Stimulated activated CD4-positive, alpha-beta T cell treated with anti-CD3 and anti-CD28 coated beads, Interleukin-15, amount 100 ng/mL, for 48 hours (primary cell): ENCODE data around the gene RAPGEFL1.
"Not testable (repeated sequence)": the region's sequence is repeated elsewhere in the genome, so short reads cannot be mapped to it uniquely, and the experiment has no call there.

Experiments
- DNase-seq, 2 donors: peaks; one replicate each; pipeline ENCODE4 v3.0.0-alpha.2; 2020; ENCODE audit warnings: low read depth in 2 of 2

Gene RAPGEFL1

DNA sequence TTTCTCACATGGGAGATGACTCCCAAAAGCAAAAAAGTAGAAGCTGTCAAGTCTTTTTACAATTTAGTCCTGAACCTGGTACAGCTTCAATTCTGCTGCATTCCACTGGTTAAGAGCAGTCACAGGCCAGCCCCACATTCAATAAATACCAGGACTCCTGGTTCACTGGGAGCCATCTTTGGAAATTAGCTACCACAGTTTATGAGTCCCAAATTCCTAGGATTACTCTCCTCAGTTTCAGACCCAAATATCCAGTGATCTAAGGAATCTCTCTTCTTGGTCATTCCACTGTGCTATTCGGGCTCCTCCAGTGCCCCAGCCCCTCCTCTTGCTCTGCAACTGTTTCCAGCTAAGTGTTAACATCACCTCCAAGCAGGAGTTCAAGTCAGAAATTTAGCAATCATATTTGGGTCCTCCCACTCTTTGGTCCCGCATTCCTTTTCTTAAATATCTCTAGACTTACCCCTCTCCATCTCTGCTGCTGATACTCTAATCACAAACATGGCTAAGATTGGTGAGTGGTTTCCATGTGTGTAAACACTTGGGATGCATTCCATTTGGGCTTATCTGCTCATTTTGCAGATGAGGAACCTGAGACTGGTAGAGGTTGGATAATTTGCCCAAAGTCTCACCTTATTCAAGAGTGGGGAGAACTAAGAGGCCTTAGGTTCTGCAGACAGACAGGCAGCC is 32.3 kb downstream of the RAPGEFL1 start:
- no peak for DNase-seq

DNA sequence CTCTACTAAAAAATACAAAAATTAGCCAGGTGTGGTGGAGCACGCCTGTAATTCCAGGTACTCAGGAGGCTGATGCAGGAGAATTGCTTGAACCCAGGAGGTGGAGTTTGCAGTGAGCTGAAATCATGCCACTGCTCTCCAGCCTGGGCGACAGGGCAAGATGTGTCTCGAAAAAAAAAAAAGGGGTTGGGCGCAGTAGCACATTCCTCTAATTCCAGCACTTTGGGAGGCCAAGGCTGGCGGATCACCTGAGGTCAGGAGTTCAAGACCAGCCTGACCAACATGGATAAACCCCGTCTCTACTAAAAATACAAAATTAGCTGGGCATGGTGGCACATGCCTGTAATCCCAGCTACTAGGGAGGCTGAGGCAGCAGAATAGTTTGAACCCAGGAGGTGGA is 36.6 kb downstream of the RAPGEFL1 start:
- not testable (repeated sequence) for DNase-seq

DNA sequence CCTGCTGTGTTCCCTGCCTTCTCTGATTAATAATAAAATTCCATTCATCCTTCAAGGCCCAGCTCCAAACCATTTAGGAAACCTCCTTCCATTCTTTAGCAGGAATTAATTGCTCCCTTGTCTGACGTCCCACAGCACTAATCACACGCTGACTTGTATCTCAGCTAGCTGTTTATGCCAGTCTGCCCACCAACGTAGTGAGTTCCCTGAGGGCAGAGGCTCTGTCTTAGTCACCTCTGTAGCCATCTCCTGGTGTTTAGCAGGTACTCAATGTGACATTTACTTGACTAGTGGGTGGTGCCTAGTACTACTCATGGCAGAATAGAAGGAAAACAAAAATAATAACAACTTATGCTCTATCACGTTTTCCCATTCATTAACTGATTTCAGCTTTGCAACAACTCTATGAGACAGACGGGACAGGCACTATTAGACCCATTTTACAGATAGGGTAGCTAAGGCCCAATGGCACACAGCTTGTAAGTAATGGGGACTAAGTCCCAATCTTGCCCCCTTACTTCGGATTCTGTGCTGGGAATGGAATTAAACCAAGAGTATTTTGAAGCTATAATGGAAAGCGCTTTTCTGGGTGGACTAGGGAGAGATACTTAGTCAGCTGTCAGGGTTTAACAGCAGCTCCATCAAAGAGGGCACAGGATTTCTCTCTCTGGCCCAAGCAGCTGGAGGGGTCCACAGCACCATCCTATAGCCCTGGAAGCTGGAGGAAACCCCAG is 40.9 kb downstream of the RAPGEFL1 start:
- no peak for DNase-seq

DNA sequence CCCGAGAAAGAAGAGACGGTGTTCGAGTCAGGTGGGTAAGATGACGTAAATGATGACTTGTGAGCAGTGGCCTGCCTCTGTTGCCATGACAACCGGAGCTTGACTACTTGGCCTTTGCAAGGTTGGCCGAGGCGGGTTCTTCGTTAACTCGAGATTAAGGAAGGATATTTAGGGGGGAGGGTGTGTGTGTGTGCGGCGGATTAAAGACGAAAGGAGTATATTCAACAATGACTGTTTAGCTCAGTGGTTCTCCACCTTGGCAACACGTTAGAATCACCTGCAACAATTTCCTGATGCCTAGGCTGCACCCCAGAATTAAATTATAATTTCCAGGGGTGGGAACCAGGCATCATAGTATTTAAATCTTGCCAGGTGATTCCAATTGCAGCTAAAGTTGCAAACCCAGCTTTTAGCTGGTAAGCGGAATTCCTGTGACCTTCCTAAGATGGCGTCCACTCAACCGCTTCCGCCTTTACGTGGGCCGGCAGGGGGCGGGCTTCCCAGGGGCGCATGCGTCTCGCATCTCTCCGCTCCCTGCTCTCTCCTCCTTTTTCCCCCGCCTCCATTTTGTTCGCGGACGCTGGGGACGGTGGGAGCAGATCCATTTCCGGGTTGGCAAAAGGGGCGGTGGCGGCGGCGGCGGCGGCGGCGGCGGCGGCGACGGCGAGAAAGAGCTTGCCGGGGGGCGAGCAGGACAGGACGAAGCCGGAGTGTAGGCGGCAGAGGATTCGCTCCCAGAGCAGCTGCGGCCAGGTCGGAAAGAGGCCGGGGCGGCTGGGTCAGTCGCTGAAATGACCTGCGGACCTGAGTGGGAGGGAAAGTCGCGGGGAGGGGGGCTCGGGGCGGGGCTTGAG is 41.7 kb downstream of the RAPGEFL1 start, which contains the start of gene WIPF2:
WIPF2 (plus strand) TSS at position 565 of the 854 bp plus-strand sequence. CDS start 37,156 bp downstream, outside the sequence.
- peak; percentile 96 for DNase-seq

DNA sequence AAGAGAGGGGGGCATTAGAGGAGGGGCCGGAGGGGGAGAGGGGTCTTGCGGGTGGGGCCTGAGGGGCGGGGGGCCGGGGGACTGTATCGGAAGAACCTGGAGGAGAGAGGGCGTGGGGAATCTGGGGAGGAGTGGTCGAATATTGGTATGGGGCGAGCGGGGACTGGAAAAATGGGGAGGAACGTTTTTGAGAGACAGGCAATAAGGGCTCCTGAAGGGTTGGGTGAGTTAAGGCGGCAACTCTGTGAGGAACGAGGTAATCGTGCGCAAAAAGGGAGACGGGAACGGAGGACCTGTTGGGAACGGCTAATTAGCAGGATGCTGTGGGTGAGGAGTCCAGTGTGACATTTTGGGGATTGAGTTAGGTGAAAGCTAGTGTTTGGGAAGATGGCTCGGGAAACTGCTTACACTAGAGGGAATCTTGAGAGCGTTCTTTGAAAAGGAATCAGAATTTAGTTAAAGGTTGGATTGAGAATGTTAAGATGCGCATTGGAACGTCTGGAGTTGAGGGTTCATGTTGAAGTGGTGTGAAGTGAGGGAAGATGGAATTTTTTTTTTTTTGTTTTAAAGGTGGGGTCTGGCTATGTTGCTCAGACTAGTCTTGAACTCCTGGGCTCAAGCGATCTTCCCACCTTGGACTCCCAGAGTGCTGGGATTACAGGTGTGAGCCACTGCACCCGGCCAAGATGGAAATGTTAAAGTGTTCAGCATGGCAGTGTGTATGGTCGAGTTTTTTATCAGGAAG is 42.5 kb downstream of the RAPGEFL1 start:
- peak in 1 of 2 donors; percentile 1 for DNase-seq

DNA sequence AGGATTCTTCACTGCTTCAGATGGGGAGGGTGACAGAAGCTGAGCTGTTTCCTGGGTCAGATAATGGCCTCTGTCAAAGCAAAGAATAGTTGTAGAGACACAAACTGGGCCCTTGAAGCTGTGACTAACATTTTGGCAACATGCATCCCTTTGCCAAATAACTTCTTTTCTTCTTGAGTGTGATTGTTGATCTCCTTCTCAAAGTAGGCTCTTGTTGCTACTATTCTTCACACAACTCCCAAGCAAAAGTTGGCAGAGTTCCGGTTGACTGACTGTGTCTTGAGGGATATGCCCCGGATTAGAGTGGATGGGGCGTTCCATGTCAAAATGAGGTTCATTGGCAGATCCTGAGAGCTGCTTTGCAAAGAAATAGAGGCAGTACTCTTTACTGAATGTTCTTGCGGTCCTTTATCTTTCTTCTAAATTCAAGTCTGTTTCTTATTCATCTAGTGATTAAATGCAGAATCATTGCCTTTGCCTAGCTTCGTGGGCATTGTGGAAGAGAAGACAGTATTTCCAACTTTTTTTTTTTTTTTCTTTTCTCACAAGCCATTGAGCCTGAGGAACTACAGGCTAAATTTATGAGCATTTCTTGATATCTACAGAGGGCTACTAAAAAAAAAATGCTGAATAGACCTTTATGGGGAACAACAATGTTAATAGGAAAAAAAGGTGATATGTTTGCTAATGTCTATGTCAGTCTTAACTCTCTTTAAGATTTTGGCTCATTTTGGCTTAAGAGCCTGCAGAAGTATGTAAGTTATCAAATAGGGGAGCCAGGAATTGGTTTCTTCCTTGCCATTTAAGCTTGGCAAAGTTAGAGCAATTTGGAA is 47.7 kb downstream of the RAPGEFL1 start:
- no peak for DNase-seq

DNA sequence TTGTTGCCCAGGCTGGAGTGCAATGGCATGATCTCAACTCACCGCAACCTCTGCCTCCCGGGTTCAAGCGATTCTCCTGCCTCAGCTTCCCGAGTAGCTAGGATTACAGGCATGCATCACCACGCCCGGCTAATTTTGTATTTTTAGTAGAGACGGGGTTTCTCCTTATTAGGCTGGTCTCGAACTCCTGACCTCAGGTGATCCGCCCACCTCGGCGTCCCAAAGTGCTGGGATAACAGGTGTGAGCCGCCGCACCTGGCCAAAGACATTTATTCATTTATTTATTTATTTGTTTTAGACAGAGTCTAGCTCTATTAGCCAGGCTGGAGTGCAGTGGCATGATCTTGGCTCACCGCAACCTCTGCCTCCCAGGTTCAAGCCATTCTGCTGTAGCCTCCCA is 51.9 kb downstream of the RAPGEFL1 start:
- not testable (repeated sequence) for DNase-seq

DNA sequence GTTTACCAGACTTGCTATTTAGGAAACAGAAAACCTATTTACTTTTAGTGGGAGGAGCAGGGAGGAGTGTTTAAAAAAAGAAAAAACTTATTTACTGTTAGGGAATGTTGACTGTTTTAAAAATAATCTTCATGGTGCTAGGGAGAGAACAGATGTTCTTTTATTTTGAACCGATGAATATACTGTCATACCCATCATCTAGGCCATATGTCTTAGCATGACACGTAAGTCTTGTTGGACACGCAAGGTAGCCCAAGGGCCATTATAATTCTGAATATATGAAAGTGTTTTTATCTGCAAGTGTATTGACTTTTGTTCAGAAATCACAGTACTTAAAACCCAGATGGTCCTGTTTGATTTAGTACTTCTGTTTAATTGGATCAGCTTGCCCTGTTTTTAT is 53.4 kb downstream of the RAPGEFL1 start:
- no peak for DNase-seq

DNA sequence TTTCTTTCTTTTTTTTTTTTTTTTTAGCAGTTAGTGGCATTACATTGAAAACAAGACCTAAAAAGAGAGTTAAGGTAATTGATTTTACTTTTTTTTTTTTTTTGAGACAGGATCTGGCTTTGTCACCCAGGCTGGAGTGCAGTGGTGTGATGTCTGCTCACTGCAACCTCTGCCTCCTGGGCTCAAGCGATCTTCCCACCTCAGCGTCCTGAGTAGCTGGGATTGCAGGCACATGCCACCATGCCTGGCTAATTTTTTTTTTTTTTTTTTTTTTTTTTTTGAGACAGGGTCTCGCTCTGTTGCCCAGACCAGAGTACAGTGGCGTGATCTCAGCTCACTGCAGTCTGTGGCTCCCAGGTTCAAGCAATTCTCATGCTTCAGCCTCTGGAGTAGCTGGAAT is 54.7 kb downstream of the RAPGEFL1 start:
- not testable (repeated sequence) for DNase-seq

DNA sequence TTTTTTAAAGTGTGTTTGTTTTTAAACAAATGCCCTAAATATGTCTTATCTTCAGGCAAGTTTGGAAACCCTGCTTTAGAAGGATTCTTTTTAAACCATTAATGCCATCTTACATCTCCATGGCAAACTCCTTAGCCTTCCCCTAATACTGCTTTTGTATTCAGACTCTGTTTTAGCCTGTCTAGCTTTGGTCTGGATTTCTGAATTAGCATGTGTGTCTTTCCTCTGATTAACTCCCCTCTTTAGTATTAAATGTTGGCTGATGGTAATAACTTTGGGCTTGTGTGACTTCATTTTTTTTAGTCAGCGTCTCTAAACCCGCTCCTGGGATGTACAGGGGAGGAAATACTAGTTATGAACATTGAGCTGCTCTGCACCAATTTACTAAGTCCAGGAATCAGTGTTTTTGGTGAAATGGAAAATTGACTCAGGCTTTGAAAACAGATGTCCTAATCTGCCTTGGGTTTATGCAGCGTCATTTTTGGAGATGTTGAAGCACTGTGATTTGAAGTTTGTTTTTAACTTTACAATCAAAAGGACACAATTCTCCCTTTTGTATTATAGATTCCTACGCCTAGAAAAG is 64.1 kb downstream of the RAPGEFL1 start:
- no peak for DNase-seq

DNA sequence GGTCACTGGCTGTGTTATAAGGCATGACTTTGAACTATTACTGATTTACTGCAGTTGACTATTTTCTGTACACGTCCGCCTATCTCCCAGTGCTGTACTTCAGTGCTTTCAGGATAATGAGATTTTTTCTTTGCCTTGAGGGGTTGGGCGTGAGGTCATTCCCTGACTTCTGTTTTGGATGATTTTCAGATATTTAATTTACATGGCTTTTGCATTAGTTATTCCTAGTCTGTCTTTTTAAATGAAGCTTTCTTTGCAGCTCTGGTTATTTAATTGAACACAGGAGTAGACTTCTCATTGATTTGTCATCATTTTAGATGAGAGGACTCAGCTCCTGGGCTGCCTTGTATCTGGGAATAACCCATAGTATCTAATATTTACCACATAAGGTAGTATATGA is 65.5 kb downstream of the RAPGEFL1 start:
- DNase-seq = no peak

DNA sequence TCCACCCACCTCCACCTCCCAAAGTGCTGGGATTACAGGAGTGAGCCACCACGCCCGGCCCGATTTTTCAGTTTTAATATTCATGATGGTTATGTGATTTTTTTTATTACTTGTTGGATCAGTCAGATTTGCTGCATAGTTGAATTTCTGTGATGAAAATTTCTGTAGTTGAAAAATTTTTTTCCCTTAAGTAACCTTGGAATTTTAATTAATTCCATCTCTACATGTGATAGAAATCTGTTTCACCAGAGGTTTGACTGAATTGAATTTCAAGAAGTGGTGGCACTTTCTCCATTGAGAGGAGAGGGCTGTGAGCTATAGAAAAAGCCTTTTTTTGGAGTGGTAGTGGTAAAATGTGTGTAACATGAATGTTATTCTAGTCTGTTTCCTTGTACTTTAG is 66.5 kb downstream of the RAPGEFL1 start:
- DNase-seq = no peak

DNA sequence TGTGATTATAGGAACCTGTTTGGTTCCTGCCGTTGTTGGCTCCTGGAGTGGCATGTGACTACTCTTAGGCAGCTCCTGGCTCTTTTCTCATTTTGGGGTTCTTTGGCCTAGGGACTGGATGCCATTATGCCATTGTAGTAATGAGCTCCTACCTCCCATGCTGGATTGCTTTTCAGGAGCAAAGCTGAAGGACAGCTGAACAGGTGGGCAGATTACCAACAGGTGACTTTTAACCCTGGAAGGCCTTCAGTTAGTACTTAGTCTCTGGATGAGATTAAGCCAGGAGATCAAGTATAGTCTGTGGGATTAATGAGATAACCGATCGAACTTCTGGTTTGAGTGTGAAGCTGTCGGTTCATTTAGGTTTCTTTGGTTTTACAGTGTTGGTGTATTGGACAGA is 67.0 kb downstream of the RAPGEFL1 start:
- no peak for DNase-seq
